Activated T-helper 1 cell treated with anti-CD3 and anti-CD28 coated beads, Interleukin-12 subunit alpha, Interleukin-12 subunit beta, Interleukin-2, Interleukin-4 antibody, amounts not matched to agents 30 ng/mL and 10 ng/mL and 1 ng/mL, durations not matched to agents 14 hours and 24 hours and 36 hours (primary cell): Measurements from ENCODE around the gene KIF21B. TPM values are rescaled to one million over a fixed set of nuclear protein-coding genes. Genes with fewer than 3 reads are reported as not detected.
A peak's percentile ranks its signal among the peaks of the same experiment; 100 is the strongest.

Experiments used
- DNase-seq: peaks from one replicate; pipeline ENCODE4 v3.0.0; 2021; ENCODE audit warnings: low spot score
- H3K27ac Mint-ChIP-seq: one replicate; pipeline ENCODE4 v1.8.0; 2021; ENCODE audit warnings: mild to moderate bottlenecking, mixed read lengths
- H3K27me3 Mint-ChIP-seq: one replicate; pipeline ENCODE4 v1.8.0; 2022; ENCODE audit warnings: mild to moderate bottlenecking, moderate library complexity, mixed read lengths; ENCODE audit not compliant: insufficient read depth
- H3K36me3 Mint-ChIP-seq: one replicate; pipeline ENCODE4 v1.8.0; 2021; ENCODE audit warnings: low read depth, mixed read lengths
- H3K4me1 Mint-ChIP-seq: one replicate; pipeline ENCODE4 v1.8.0; 2021; ENCODE audit warnings: low read depth, mixed read lengths
- H3K4me3 Mint-ChIP-seq: one replicate; pipeline ENCODE4 v1.8.0; 2021; ENCODE audit warnings: mild to moderate bottlenecking, moderate library complexity, mixed read lengths
- H3K9me3 Mint-ChIP-seq: one replicate; pipeline ENCODE4 v1.8.0; 2021; ENCODE audit warnings: mixed read lengths
- intact Hi-C: fragments of 100-400 bp; cut with micrococcal nuclease; formaldehyde crosslinking; loops from one replicate; pipeline ENCODE4 v1.15.1; 2024
- total RNA-seq: library from RNA; stranded (reverse); gene quantifications from 2 replicates; pipeline ENCODE4 v1.2.3, GENCODE V29; 2022

KIF21B gene
- total RNA-seq, 1 donor from 2014 or later, result 52.0 TPM

GRCh38 chr1:201060586-201060985 is 37.1 kb upstream of the KIF21B start:
- intact Hi-C loops, result no loop called here
- Mint-ChIP-seq H3K27ac (no peak overlapping the region), H3K27me3 (peaks cover 8% of the 10 kb centered on the region), H3K9me3 (no peaks in the 10 kb centered on the region), H3K4me1 (peaks cover 19% of the 10 kb centered on the region), H3K36me3 (no peaks in the 10 kb centered on the region), H3K4me3 (no peak overlapping the region)
- DNase-seq, result no peak

- Mint-ChIP-seq H3K27me3 (peaks cover 8% of the 10 kb centered on the region), H3K4me1 (peaks cover 19% of the 10 kb centered on the region), H3K4me3 (no peak overlapping the region), H3K27ac (no peak overlapping the region), H3K36me3 (no peaks in the 10 kb centered on the region), H3K9me3 (no peaks in the 10 kb centered on the region)
- intact Hi-C loops, result no loop called here
- DNase-seq, result no peak
Measured at GRCh38 chr1:201059871-201060555, 36.5 kb upstream of the KIF21B start.

GRCh38 chr1:201059401-201059800 is 35.9 kb upstream of the KIF21B start:
- peaks cover 3% of the 10 kb centered on the region for H3K27me3 Mint-ChIP-seq
- no peak overlapping the region for H3K27ac Mint-ChIP-seq
- no peaks in the 10 kb centered on the region for H3K9me3 Mint-ChIP-seq
- H3K4me3 Mint-ChIP-seq, result no peak overlapping the region
- no peak for DNase-seq
- intact Hi-C loops, result no loop called here
- no peaks in the 10 kb centered on the region for H3K36me3 Mint-ChIP-seq
- peaks cover 19% of the 10 kb centered on the region for H3K4me1 Mint-ChIP-seq

- intact Hi-C loops, result loop anchor here (5.0 kb wide), 1 partner anchor 37 kb away; no protein-coding TSS in a partner anchor
- H3K4me3 Mint-ChIP-seq, result no peak overlapping the region
- no peak for DNase-seq
- H3K9me3 Mint-ChIP-seq, result no peaks in the 10 kb centered on the region
- no peaks in the 10 kb centered on the region for H3K36me3 Mint-ChIP-seq
- peaks cover 3% of the 10 kb centered on the region for H3K27me3 Mint-ChIP-seq
- no peak overlapping the region for H3K27ac Mint-ChIP-seq
- H3K4me1 Mint-ChIP-seq, result peaks cover 25% of the 10 kb centered on the region
Measured at GRCh38 chr1:201054091-201054543, 30.6 kb upstream of the KIF21B start.

GRCh38 chr1:201053155-201053860 is 29.8 kb upstream of the KIF21B start:
- intact Hi-C loops, result loop anchor here (5.0 kb wide), 1 partner anchor 36 kb away; no protein-coding TSS in a partner anchor
- Mint-ChIP-seq H3K9me3 (no peaks in the 10 kb centered on the region), H3K4me3 (no peak overlapping the region), H3K27ac (no peak overlapping the region), H3K36me3 (no peaks in the 10 kb centered on the region), H3K4me1 (peaks cover 25% of the 10 kb centered on the region), H3K27me3 (peaks cover 3% of the 10 kb centered on the region)
- DNase-seq, result no peak

GRCh38 chr1:201051399-201051798 is 27.9 kb upstream of the KIF21B start:
- peaks cover 6% of the 10 kb centered on the region for H3K27me3 Mint-ChIP-seq
- H3K4me1 Mint-ChIP-seq, result peaks cover 6% of the 10 kb centered on the region
- DNase-seq, result no peak
- no peaks in the 10 kb centered on the region for H3K36me3 Mint-ChIP-seq
- no peak overlapping the region for H3K4me3 Mint-ChIP-seq
- peak overlapping the region; percentile 40 for H3K27ac Mint-ChIP-seq
- intact Hi-C loops, result loop anchor here (5.0 kb wide), 1 partner anchor 34 kb away; no protein-coding TSS in a partner anchor
- H3K9me3 Mint-ChIP-seq, result no peaks in the 10 kb centered on the region

- no peak for DNase-seq
- Mint-ChIP-seq H3K9me3 (no peaks in the 10 kb centered on the region), H3K36me3 (no peaks in the 10 kb centered on the region), H3K27me3 (peaks cover 4% of the 10 kb centered on the region), H3K4me3 (no peak overlapping the region), H3K27ac (no peak overlapping the region), H3K4me1 (peaks cover 6% of the 10 kb centered on the region)
- intact Hi-C loops, result loop anchor here (5.0 kb wide), 1 partner anchor 33 kb away; no protein-coding TSS in a partner anchor
Measured at GRCh38 chr1:201050515-201051277, 27.2 kb upstream of the KIF21B start.

GRCh38 chr1:201049248-201049831 is 25.8 kb upstream of the KIF21B start:
- H3K4me3 Mint-ChIP-seq, result no peak overlapping the region
- H3K27ac Mint-ChIP-seq, result no peak overlapping the region
- intact Hi-C loops, result no loop called here
- H3K36me3 Mint-ChIP-seq, result no peaks in the 10 kb centered on the region
- no peaks in the 10 kb centered on the region for H3K9me3 Mint-ChIP-seq
- DNase-seq, result no peak
- H3K4me1 Mint-ChIP-seq, result peaks cover 6% of the 10 kb centered on the region
- H3K27me3 Mint-ChIP-seq, result peaks cover 7% of the 10 kb centered on the region

- no peak overlapping the region for H3K4me3 Mint-ChIP-seq
- H3K9me3 Mint-ChIP-seq, result no peaks in the 10 kb centered on the region
- no peaks in the 10 kb centered on the region for H3K36me3 Mint-ChIP-seq
- H3K4me1 Mint-ChIP-seq, result peaks cover 6% of the 10 kb centered on the region
- H3K27me3 Mint-ChIP-seq, result peaks cover 9% of the 10 kb centered on the region
- DNase-seq, result no peak
- H3K27ac Mint-ChIP-seq, result no peak overlapping the region
- intact Hi-C loops, result no loop called here
Measured at GRCh38 chr1:201048521-201048920, 25.0 kb upstream of the KIF21B start.

GRCh38 chr1:201044119-201044518 is 20.6 kb upstream of the KIF21B start:
- no peaks in the 10 kb centered on the region for H3K9me3 Mint-ChIP-seq
- no peak overlapping the region for H3K27ac Mint-ChIP-seq
- no peak for DNase-seq
- peaks cover 14% of the 10 kb centered on the region for H3K27me3 Mint-ChIP-seq
- no peak overlapping the region for H3K4me3 Mint-ChIP-seq
- H3K36me3 Mint-ChIP-seq, result no peaks in the 10 kb centered on the region
- H3K4me1 Mint-ChIP-seq, result peaks cover 5% of the 10 kb centered on the region
- intact Hi-C loops, result loop anchor here (5.0 kb wide), 1 partner anchor 422 kb away; the partner anchor contains the start of gene KIF14

GRCh38 chr1:201042779-201043461 is 19.4 kb upstream of the KIF21B start:
- peaks cover 14% of the 10 kb centered on the region for H3K27me3 Mint-ChIP-seq
- no peaks in the 10 kb centered on the region for H3K36me3 Mint-ChIP-seq
- no peaks in the 10 kb centered on the region for H3K9me3 Mint-ChIP-seq
- H3K27ac Mint-ChIP-seq, result no peak overlapping the region
- H3K4me1 Mint-ChIP-seq, result peaks cover 5% of the 10 kb centered on the region
- DNase-seq, result peak; percentile 53
- no peak overlapping the region for H3K4me3 Mint-ChIP-seq
- intact Hi-C loops, result loop anchor here (1.0 to 5.0 kb wide), 4 partner anchors 64 to 421 kb away; partner anchors contain the start of gene KIF14

- H3K4me1 Mint-ChIP-seq, result peaks cover 5% of the 10 kb centered on the region
- intact Hi-C loops, result loop anchor here (5.0 kb wide), 1 partner anchor 419 kb away; the partner anchor contains the start of gene KIF14
- no peak for DNase-seq
Measured at GRCh38 chr1:201041011-201041410, 17.5 kb upstream of the KIF21B start.

More at GRCh38 chr1:201041011-201041410, 17.5 kb upstream of the KIF21B start:
- no peaks in the 10 kb centered on the region for H3K36me3 Mint-ChIP-seq
- H3K27me3 Mint-ChIP-seq, result peaks cover 10% of the 10 kb centered on the region
- H3K9me3 Mint-ChIP-seq, result no peaks in the 10 kb centered on the region
- no peak overlapping the region for H3K27ac Mint-ChIP-seq
- H3K4me3 Mint-ChIP-seq, result no peak overlapping the region
